Esophagus muscularis mucosa (tissue), 3 donors: Measurements from ENCODE around the gene ASXL1.

ENCODE experiments used
- POLR2AphosphoS5 ChIP-seq, 2 donors: sonication (generic); formaldehyde crosslinking; IDR thresholded peaks; one replicate each; pipeline ENCODE4 v1.6.1; 2017; ENCODE audit warnings: antibody characterized with exemption in 2 of 2
- TF ChIP-seq, protein P1 (sequence below), 3 experiments: fragments of 200-600 bp in 2 of 3; fragments of 450-650 bp in 1 of 3; sonication (generic) in 2 of 3; IDR thresholded peaks; one replicate each; pipeline ENCODE4 v1.5.1; 2017 to 2019; ENCODE audit warnings: antibody characterized with exemption in 3 of 3, mild to moderate bottlenecking in 2 of 3, moderate library complexity in 1 of 3

DNA sequence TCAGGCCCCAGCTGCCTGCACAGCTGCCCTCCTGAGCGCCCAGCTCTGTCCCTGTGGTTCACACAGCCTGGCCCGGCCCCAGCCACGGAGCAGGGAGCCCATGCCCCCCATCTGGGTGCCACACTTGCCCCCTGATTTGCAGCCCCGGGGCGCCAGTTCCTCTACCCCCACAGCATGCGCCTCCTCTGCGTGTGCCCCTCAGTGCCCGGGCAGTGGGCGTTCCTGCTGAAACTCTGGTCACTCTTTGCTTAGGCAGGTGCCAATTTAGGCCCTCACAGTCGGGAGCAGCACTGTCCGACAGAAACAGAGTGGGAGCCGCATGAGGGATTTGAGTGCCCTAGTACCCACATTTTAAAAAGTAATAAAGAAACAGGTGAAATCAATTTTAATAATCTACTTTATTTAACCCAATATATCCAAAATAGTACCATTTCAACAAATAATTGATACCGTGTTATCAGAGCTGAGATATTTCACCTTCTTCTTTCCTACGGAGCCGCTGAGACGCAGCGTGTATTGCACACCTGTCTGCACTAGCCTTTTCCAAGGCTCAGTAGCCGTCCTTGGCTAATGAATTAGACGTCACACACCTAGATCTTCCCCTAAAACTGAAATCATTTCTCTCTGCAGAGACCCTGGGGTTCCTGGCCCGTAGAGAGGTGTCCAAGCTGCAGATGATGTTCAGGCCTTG is 106.4 kb downstream of the ASXL1 start:
- TF ChIP-seq POLR2AphosphoS5 (IDR thresholded peaks at IDR 0.05): no peak
- TF ChIP-seq, protein P1, sequence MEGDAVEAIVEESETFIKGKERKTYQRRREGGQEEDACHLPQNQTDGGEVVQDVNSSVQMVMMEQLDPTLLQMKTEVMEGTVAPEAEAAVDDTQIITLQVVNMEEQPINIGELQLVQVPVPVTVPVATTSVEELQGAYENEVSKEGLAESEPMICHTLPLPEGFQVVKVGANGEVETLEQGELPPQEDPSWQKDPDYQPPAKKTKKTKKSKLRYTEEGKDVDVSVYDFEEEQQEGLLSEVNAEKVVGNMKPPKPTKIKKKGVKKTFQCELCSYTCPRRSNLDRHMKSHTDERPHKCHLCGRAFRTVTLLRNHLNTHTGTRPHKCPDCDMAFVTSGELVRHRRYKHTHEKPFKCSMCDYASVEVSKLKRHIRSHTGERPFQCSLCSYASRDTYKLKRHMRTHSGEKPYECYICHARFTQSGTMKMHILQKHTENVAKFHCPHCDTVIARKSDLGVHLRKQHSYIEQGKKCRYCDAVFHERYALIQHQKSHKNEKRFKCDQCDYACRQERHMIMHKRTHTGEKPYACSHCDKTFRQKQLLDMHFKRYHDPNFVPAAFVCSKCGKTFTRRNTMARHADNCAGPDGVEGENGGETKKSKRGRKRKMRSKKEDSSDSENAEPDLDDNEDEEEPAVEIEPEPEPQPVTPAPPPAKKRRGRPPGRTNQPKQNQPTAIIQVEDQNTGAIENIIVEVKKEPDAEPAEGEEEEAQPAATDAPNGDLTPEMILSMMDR (IDR thresholded peaks at IDR 0.05): no peak
